ENCODE data around the gene LIPK. TPM values are rescaled to one million over a fixed set of nuclear protein-coding genes. Genes with fewer than 3 reads are reported as not detected.
"Not testable (repeated sequence)": the region's sequence is repeated elsewhere in the genome, so short reads cannot be mapped to it uniquely, and the experiment has no call there.

Gene LIPK
- polyA plus RNA-seq, 1 of the 3 experiments (the other 2 are of a cell fraction) = not detected

DNA sequence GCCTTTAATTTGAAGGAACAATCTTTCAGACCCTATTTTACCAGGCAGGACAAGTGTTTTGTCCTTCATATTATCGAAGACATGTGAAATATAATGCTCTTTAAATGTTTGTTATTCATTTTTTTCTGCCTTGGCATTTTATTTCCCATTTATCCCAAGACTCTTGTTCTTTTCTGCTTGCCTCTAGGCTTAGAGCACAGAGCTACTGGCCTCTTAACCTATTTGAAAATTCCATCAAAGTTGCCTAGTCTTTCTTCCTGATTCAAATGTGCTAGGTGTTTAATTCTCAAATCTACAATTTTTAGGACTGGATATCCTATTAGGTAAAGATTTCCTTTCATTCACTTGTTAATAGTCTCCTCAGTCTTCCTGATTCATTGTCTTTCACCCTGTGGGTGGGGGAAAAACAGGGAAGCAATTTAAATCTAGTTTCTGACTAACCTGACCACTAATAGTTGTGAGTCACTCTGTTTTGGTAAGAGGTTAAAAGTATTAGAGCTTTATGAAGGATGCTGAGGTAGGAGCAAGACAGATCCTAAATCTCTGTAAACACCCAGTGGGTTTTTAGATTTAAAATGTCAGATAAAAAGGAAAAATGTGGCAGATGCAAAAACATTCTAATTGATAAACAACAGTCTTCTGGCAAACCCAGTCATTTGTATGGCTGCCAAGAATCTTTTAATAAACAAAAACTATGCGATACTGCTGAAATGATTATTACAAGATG is 1.5 kb downstream of the LIPK start (continued):
- TF ChIP-seq POLR2AphosphoS5 (IDR thresholded peaks at IDR 0.05; ENCODE audit: low read depth, low read length) (no peak), NFIC (IDR thresholded peaks at IDR 0.05; ENCODE audit: borderline replicate concordance) (peak; percentile 47; the same call in 1 of the 2 replicates)

DNA sequence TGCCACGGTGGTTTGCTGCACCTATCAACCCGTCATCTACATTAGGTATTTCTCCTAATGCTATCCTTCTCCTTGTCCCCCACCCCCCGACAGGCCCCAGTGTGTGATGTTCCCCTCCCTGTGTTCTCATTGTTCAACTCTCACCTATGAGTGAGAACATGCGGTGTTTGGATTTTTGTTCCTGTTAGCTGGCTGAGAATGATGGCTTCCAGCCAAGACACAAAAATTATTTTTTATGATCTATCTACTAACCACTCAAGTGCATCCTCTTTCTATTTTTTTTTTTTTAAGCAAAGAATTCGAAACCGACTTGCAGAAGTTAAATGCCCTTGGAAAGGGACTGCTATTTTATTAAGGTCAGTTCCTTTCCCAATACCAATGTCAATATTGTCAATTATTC is 3.3 kb downstream of the LIPK start:
- H4K20me1 ChIP-seq (ENCODE audit: insufficient read depth); H2AFZ ChIP-seq (ENCODE audit: low read depth); H3K4me2 ChIP-seq; H3K4me3 ChIP-seq (ENCODE audit: low read depth in 2 of 2, low read length in 1 of 2); DNase-seq; H3K36me3 ChIP-seq (replicated peaks in 1 of 2; ENCODE audit: control insufficient read depth in 1 of 2, insufficient read depth in 2 of 2, low read length in 1 of 2); H3K9me2 ChIP-seq; H3K79me2 ChIP-seq (ENCODE audit: insufficient read depth); POLR2A ChIA-PET; H3K27ac ChIP-seq (ENCODE audit: low read depth in 2 of 2, low read length in 1 of 2); H3K9me3 ChIP-seq; H3K27me3 ChIP-seq (ENCODE audit: insufficient read depth); CTCF ChIA-PET; H3K9ac ChIP-seq: not testable (repeated sequence)
- Histone ChIP-seq H3F3A (replicated peaks; ENCODE audit: insufficient read depth) (peaks cover 13% of the 10 kb centered on the region), H3K4me1 (ENCODE audit: control insufficient read depth in 1 of 2, insufficient read depth in 2 of 2, low read depth in 1 of 2, low read length in 1 of 2) (peaks cover 4 to 12% of the 10 kb centered on the region in 2 experiments; a peak in 2 of 4 replicates)
- WGBS (ENCODE audit: low lambda C conversion rate) = 93% methylated on average over 6 of the region's 6 CpGs

DNA sequence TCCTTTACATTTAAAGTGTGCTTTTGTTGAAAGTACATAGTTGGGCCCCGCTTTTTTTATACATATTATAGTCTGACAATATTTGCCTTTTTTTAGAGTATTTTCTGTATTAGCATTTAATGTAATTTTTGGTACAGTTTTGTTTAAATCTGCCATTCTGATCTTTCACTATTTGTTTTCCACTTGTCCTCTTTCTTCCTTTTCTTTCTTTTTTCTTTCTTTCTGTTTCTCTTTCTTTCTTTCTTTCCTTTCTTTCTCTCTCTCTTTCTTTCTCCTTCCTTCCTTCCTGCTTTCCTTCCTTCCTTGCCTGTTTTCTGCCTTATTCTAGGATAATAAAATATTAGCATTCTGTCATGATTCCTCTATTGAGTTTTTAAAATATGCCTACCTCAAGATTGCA is 9.5 kb downstream of the LIPK start:
- Histone ChIP-seq H3K4me1 (ENCODE audit: control insufficient read depth in 1 of 2, insufficient read depth in 2 of 2, low read depth in 1 of 2, low read length in 1 of 2) (no peaks in the 10 kb centered on the region), H3K79me2 (ENCODE audit: insufficient read depth) (no peaks in the 10 kb centered on the region), H2AFZ (ENCODE audit: low read depth) (no peak overlapping the region), H3K27me3 (ENCODE audit: insufficient read depth) (no peaks in the 10 kb centered on the region), H3K4me2 (no peak overlapping the region), H3K9me2 (no peaks in the 10 kb centered on the region), H4K20me1 (ENCODE audit: insufficient read depth) (no peaks in the 10 kb centered on the region), H3K27ac (ENCODE audit: low read depth in 2 of 2, low read length in 1 of 2) (no peak overlapping the region), H3K36me3 (replicated peaks in 1 of 2; ENCODE audit: control insufficient read depth in 1 of 2, insufficient read depth in 2 of 2, low read length in 1 of 2) (no peaks in the 10 kb centered on the region), H3K9me3 (no peaks in the 10 kb centered on the region), H3K9ac (no peak overlapping the region), H3K4me3 (ENCODE audit: low read depth in 2 of 2, low read length in 1 of 2) (no peak overlapping the region), H3F3A (replicated peaks; ENCODE audit: insufficient read depth) (no peaks in the 10 kb centered on the region)
- no peak for DNase-seq
- 92% methylated on average over 1 of the region's 1 CpG for WGBS (ENCODE audit: low lambda C conversion rate)
- ChIA-PET CTCF (no interaction called here), POLR2A (no interaction called here)
- TF ChIP-seq, protein P1, sequence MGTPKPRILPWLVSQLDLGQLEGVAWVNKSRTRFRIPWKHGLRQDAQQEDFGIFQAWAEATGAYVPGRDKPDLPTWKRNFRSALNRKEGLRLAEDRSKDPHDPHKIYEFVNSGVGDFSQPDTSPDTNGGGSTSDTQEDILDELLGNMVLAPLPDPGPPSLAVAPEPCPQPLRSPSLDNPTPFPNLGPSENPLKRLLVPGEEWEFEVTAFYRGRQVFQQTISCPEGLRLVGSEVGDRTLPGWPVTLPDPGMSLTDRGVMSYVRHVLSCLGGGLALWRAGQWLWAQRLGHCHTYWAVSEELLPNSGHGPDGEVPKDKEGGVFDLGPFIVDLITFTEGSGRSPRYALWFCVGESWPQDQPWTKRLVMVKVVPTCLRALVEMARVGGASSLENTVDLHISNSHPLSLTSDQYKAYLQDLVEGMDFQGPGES (IDR thresholded peaks at IDR 0.05; ENCODE audit: low read depth, low read length) = no peak
- TF ChIP-seq JUND (IDR thresholded peaks at IDR 0.05) = no peak
- no peak for TF ChIP-seq ELF1 (IDR thresholded peaks at IDR 0.05)
- TF ChIP-seq GABPA (IDR thresholded peaks at IDR 0.05; ENCODE audit: low read depth) = no peak
- no peak for TF ChIP-seq SIN3A (IDR thresholded peaks at IDR 0.05; ENCODE audit: borderline replicate concordance, low read depth, low read length)
- TF ChIP-seq FOXJ3 (CRISPR knock-in tag; IDR thresholded peaks at IDR 0.05) = no peak
- TF ChIP-seq, protein P2, sequence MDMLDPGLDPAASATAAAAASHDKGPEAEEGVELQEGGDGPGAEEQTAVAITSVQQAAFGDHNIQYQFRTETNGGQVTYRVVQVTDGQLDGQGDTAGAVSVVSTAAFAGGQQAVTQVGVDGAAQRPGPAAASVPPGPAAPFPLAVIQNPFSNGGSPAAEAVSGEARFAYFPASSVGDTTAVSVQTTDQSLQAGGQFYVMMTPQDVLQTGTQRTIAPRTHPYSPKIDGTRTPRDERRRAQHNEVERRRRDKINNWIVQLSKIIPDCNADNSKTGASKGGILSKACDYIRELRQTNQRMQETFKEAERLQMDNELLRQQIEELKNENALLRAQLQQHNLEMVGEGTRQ (IDR thresholded peaks at IDR 0.05; ENCODE audit: borderline replicate concordance, low read depth, low read length) = no peak
- no peak for TF ChIP-seq YY1 (IDR thresholded peaks at IDR 0.05; ENCODE audit: low read depth)
- TF ChIP-seq FOSL2 (IDR thresholded peaks at IDR 0.05; ENCODE audit: borderline replicate concordance, low read depth) = no peak
- no peak for TF ChIP-seq TCF12 (IDR thresholded peaks at IDR 0.05)
- no peak for TF ChIP-seq MEF2A (IDR thresholded peaks at IDR 0.05; ENCODE audit: borderline replicate concordance, low read depth)
- TF ChIP-seq, protein P3, sequence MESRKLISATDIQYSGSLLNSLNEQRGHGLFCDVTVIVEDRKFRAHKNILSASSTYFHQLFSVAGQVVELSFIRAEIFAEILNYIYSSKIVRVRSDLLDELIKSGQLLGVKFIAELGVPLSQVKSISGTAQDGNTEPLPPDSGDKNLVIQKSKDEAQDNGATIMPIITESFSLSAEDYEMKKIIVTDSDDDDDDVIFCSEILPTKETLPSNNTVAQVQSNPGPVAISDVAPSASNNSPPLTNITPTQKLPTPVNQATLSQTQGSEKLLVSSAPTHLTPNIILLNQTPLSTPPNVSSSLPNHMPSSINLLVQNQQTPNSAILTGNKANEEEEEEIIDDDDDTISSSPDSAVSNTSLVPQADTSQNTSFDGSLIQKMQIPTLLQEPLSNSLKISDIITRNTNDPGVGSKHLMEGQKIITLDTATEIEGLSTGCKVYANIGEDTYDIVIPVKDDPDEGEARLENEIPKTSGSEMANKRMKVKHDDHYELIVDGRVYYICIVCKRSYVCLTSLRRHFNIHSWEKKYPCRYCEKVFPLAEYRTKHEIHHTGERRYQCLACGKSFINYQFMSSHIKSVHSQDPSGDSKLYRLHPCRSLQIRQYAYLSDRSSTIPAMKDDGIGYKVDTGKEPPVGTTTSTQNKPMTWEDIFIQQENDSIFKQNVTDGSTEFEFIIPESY (IDR thresholded peaks at IDR 0.05; ENCODE audit: borderline replicate concordance, low read depth) = no peak
- TF ChIP-seq TEAD4 (IDR thresholded peaks at IDR 0.05; ENCODE audit: borderline replicate concordance, insufficient read depth) = no peak
- no peak for TF ChIP-seq FOXM1 (IDR thresholded peaks at IDR 0.05; ENCODE audit: low read depth)
- TF ChIP-seq, protein P4, sequence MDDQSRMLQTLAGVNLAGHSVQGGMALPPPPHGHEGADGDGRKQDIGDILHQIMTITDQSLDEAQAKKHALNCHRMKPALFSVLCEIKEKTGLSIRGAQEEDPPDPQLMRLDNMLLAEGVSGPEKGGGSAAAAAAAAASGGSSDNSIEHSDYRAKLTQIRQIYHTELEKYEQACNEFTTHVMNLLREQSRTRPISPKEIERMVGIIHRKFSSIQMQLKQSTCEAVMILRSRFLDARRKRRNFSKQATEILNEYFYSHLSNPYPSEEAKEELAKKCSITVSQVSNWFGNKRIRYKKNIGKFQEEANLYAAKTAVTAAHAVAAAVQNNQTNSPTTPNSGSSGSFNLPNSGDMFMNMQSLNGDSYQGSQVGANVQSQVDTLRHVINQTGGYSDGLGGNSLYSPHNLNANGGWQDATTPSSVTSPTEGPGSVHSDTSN (IDR thresholded peaks at IDR 0.05) = no peak
- no peak for TF ChIP-seq GATA2 (CRISPR knock-in tag; IDR thresholded peaks at IDR 0.05)
- TF ChIP-seq CHD2 (IDR thresholded peaks at IDR 0.05; ENCODE audit: low read length, partially characterized antibody) = no peak
- no peak for TF ChIP-seq RCOR1 (IDR thresholded peaks at IDR 0.05; ENCODE audit: low read length)
